Medulla oblongata (tissue), 1 donor: ENCODE measurements around the gene PRMT7.

ENCODE experiments used
- DNase-seq: peaks from one replicate; pipeline ENCODE4 v3.0.0-alpha.2; 2015; ENCODE audit errors: extremely low spot score

Gene PRMT7

DNA sequence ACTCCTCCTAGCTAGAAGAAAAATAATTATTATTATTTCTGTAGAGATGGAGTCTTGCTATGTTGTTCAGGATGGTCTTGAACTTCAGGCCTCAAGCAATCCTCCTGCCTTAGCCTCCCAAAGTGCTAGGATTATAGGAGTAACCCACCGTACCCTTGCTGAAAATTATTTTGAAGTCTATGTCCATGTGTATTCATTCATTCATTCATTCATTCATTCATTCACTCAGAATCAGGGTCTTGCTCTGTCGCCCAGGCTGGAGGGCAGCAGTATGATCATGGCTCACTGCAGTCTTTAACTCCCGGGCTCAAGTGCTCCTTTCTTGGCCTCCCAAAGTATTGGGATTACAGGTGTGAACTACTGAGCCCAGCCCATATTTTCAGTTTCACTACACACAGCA lies 4.2 kb upstream of the PRMT7 start:
- DNase-seq: no peak

DNA sequence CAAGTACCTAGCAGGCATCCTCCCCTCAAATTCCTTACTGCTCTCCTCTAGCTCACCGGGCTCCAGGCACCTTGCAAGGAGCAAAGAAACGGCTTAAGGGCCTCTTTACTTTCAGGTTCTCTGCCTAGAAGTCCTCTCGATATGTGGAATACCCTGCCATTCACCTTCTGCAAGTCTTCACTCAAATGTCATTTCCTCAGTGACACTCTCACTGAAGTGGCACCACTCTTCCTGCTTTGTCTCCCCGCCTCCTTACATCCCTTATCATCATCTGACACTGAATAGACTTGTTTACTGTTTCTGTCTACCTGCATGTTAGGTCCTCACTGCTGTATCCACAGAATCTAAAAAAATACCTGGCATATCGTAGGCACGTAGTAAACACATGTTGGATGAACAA lies 1.0 kb upstream of the PRMT7 start:
- no peak for DNase-seq

DNA sequence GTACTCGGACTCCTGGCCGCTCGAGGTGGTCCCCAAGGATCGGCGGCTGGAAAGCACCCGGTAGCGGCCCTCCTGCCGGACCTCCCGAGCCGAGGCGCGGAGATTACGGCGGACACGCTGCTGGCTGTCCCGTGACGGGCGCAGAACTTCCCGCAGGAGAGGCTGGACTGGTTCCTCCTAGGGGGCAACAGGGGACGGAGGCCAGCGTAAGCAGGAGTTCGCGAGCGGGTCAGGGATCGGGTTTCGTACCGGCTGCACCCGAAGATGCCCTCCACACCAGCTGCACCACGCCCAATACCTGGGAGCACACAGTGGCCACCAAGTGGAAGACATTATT lies 414 bp upstream of the PRMT7 start:
- DNase-seq: no peak

DNA sequence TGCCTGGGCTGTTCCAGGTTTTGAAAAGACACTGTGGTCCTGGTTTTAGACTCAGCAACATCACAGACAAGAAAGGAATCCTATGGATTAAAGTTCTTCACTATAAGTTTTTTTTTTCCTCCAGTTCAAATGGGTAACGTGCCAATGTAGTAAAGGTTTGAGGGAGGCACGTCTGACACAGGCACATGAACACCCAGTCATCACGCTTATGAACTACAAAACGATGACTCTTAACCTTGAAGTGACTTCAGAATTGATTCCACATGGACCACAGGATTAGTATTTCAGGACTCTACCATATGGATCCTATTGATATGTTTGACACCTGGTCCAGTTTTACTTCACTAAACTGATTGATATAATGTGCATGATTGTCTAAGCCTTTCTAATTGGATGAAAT lies 2.3 kb downstream of the PRMT7 start:
- no peak for DNase-seq

DNA sequence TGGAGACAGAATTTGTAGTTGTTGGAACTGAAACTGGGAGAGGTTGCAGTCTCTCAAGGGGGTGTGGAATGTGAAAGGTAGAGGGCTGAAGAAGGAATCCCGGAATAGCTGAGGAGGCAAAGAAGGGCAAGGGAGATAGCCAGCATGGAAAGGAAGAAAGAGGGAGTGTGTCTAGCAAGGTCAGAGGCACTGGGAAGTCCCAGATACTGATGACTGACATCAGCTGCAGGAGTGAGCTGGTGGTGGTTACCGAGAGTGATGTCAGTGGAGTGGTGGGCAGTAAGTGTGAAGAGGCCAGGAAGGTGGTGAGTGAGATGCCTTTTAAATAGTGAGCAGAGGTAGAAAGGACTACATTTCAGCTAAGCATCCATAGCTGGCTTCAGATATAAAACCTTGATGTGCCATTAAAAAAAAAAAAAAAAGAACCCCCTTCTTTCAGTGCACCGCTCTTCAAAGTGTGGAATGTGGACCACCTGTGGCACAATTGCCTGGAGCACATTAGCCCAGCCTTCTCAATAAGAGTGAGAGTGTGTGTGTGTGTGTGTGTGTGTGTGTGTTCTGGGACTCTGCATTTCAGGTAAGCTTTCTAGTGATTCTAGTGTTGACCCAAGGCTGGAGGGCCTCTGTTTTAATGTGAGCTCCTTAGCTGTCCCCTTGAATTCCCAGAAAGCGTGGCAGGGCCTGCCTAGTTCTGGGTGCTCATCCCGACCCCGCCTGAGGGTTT lies 8.5 kb downstream of the PRMT7 start:
- DNase-seq: no peak

DNA sequence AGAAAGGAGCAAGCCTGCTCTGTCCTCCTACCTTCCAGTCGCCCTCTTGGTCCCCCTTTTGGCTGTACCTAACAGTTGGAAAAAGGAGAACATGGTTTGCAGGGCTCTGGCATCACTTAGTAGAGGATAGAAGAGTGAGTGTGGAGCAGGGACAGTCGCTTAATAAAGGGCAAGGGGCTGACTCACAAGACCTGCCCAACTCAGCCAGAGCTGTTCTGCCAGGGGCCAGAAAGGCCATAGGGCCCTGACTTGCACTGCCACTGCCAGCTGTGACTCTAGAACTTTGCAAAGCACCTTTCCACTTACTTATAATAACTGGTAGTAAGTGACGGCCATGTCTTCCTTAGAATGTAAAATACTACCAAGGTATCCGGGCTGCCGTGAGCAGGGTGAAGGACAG lies 13.5 kb downstream of the PRMT7 start:
- no peak for DNase-seq

DNA sequence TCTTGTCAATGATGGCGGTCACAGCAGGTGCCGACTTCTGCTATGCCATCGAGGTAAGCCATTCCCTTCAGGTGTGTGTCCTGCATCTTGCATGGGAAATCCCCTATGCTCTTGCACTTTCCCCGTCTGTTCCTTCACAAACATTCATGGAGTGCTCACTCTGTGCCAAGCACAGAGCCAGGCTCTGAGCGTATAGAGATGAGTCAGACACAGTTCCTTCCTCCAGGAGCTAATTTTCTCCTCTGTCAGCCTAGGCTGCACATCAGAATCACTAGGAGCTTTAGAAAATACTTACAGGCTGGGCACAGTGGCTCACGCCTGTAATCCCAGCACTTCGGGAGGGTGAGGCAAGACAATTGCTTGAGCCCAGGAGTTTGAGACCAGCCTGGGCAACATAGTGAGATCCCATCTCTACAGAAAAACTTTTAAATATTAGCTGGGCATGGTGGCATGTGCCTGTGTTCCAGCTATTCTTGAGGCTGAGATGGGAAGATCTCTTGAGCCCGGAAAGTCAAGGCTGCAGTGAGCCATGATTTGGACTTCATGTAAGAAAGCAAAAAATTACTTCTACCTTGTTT lies 14.1 kb downstream of the PRMT7 start:
- DNase-seq: no peak

DNA sequence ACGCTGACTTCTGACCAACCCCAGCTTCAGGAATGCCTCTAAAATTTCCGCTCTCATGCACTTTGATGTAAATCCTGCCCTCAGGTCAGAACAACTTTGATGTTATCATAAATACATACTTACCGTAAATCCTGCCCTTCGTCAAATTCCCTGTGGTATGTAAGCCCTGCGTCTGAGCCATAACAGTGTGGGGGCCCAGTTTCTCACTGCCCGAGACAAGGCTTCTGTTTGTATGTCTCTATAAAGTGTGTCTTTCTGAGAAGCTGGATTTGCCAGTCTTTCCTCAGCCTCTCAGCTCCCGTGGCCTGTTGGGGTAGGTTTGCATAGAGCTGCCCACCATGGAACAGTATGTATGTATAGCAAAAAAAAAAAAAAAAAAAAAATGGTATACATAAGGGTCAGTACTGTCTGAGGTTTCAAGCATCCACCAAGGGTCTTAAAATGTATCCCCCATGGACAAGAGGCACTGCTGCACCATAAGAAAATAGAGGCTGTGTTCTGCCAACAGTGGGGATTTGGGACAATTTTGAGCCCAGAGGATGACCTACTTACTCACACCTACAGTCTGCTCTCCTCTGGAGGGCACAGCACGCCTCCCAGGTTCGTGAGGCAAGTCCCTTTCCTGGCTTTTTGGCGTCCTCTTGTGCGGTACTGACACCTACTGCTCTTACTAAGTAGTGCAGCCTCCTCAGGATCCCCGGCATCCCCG lies 17.5 kb downstream of the PRMT7 start:
- DNase-seq: peak; percentile 95

DNA sequence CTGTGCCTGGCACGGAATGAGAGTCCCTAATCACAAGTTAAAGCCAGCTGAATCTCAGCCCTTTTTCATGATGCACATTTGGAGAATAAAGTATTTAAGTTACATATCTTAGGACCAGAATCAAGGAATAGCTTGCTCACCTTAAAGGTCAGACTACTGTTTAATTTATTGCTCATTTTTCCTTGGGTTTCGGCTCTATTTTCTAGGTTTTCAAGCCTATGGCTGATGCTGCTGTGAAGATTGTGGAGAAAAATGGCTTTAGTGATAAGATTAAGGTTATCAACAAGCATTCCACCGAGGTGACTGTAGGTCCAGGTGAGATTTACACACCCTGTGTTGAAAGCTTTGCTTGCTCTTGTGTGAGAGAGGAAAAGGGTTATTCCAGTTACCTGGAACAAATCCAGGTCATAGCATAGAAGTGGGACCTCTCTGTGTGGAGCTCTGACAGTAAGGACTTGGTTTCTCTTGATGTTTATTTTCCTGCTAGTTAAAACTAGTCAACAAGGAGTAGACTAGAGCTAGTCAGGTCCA lies 18.1 kb downstream of the PRMT7 start:
- no peak for DNase-seq

DNA sequence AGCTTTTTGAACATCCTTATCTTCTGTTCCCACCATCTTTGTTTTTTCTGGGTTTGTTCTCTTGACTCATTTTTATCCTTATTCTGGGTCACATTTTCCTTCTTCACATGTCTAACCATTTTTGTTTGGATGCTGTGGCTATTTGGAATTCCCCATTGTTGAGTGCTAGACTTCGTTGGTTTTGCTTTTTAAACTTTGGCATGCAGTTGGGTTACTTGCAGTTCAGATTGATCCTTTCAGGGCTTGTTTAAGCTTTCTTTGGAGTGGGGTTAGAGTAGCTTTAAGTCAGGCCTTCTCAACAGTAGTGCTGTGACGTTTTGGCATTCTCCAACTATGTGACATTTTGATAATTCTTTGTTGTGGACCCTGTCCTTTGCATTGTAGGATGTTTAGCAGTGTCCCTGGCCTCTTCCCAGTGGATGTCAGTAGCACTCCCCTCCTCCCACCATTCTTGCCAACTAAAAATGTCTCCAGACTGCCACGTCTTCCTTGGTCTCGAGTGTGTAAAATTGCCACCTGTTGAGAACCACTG lies 21.1 kb downstream of the PRMT7 start:
- no peak for DNase-seq

DNA sequence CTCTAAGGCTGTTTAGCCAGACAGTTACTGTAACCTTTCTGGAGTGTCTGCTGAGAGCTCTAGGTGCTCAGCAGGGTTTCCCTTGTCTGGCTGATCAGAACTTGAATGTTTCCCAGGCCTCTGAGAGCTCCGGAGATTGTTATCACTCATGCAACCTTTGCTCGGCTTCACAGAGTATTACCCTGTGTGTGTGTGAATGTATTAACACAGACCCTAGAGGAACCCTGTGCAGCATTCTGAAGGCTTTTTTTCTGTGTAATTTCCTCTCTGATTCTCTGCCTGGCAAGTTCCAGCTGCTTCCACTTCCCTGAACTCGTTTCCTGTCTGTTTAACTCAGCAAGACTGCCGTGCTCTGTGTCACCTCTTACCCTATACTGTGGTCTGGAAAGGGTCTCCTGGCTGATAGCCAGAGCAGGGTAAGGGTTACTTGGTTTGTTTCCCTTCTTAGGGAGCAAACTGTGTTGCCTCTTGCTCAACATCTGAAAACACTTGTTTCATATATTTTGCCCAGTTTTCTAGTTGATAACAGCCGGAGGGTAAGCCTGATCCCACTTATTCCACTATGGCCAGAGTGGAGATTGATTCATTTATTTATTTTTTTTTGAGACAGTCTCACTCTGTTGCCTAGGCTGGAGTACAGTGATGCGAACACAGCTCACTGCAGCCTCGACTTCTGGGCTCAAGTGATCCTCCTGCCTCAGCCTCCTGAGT lies 21.7 kb downstream of the PRMT7 start:
- peak; percentile 84 for DNase-seq

DNA sequence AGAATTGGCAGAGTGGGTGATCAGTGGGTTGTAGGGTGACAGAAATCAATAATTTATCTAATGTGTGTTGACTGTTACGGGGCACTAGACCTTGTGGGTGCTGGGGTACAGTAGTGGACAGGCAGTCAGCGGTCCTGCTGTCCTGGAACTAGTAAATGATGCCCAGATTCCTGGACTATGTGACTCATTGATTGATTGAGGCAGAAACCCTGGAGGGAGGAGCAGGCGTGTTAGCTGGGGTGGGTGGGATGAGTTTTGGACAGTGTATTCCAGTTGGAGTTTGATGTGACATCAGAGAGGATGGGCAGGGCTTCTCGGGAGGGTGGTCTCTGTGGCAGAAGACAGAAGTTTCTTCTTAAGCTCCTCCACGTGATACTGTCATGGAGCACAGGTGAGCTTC lies 24.4 kb downstream of the PRMT7 start:
- DNase-seq: no peak

DNA sequence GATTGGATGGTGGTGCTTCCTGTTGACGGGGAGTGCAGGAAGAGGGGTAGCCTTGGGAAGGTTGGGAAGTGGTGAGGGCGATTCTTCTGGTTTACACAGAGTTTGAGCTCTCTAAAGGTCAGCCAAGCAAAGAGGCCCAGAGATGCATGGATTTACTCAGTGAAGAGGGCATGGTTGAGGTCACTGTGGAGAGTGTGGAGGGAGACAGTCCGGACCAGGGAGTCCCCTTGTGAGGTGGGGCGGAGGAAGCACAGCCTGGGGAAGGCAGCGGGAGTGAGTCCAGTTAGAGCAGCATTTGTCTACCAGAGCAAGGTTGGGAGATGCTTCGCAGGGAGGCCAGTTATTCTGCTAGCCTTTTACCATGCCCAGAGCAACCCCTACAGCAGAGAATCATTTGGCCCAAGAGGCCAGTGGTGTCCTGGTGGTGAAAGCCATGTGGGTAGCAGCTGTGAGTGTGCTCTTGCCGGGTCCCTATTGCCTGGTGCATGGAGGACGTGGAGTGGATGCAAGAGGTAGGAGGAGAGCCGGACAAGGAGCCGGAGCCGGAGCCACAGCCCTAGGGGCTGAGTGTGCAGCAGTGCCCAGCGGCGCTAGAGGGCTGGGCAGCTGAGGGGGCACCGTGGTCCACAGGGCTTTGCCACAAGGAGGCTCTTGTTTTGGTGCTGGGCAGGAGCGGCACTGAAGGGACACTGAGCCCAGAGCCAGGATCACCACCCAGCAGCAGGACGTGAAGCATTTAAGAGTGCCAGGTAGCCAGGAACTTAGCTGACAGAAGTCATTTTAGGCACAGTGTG lies 27.7 kb downstream of the PRMT7 start:
- DNase-seq: no peak

DNA sequence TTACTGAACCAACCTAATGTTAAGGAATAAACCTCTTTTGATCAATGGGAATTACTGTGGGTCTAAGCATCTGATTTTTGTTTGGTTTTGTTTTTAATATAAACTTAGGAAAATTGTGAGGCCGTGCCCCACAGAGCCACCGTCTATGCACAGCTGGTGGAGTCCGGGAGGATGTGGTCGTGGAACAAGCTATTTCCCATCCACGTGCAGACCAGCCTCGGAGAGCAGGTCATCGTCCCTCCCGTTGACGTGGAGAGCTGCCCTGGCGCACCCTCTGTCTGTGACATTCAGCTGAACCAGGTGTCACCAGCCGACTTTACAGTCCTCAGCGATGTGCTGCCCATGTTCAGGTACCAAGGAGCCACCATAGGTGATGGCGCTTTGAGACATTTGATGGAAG lies 28.4 kb downstream of the PRMT7 start:
- DNase-seq: no peak

DNA sequence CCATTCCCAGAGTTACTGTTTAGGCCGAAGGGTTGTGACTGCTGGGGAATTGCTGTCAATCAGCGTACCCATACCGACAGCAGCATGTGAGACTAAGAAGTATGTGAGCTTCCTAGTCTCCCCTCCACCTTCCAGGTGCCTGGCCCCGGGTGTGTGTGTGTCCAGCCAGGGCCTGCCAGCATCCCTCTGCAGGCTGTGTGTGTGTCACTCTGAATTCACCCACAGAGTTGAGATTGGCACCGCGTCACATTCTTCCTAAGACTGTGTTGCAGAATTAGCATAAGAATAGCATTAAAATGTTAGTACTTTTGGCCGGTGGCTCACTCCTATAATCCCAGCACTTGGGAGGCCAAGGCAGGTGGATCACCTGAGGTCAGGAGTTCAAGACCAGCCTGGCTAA lies 31.8 kb downstream of the PRMT7 start:
- DNase-seq: no peak

DNA sequence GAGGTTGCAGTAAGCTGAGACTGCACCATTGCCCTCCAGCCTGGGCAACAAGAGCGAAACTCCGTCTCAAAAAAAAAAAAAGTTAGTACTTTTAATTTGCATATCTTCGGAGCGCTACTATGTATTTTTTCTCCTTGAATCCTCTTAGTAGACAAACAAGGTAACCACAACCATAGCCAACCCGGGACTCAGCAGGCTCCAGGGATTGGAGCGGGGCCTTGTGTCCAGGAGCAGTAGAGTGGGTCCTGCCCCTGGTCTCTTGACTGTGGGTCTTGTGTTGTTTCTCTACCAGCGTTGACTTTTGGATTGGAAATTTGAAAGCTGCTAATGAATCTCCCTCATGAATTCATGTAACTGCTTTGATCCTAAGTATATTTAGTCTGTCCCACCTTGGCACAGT lies 32.3 kb downstream of the PRMT7 start:
- no peak for DNase-seq

DNA sequence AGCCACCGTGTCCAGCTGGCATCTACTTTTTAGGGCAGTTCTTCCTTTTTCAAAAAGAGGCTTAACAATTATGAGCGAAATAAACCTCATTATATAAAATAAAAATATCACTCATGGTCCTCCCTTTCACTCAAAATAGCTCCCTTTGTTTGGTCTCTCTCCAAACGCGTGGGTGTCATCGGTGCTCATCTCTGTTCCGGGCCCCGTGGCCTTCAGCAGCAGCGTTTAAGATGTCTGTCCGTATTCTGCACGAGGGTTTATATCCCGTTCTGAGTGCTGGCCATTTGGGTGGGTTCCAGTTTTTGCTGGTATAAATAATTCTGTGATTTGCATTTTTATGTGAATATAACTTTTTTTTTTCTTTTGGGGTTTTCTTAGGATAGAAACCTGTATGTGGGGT lies 33.4 kb downstream of the PRMT7 start:
- DNase-seq: no peak

DNA sequence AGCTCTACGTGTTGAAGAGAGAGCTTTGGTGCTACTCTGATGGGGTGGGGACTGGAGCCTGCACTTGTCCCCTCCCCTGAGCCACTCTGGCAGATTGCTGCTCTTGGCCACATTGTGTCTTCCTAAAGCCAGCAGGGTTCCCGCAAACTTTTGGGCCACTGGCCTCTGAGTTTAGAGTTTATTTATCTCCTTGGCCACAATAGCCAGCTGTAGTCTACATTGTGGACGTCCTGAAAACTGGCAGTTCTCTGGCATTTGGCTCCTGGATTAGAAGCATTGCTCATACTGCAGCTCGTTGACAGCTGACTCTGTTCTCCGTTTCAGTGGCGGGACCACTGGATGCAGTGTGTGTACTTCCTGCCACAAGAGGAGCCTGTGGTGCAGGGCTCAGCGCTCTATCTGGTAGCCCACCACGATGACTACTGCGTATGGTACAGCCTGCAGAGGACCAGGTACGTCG lies 34.6 kb downstream of the PRMT7 start:
- DNase-seq: no peak

DNA sequence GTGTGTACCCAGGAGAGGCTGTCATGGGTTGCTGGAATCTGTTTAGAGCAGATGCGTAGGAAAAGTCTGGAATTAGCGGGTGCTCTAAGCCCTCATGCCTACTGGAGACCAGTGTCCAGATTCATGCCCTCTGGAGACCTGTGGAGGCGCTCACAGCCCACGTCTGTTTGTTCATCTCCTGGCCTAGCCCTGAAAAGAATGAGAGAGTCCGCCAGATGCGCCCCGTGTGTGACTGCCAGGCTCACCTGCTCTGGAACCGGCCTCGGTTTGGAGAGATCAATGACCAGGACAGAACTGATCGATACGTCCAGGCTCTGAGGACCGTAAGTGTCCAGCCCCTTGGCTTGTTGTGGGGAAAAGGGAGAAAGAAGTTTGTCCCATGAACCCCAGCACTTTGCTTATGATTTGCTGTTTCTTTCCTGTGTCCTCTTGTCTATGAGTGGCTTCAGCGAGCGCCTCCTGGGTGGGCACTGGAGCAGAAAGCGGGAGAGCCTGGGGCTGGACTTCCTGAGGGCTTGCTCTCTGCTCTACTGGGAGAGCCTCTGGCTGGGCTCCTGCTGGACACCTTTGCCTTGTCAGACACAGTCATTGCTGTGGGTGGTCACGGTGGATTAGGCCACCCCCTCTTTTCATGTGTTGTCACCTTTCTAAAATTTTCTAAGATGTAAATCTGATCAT lies 35.3 kb downstream of the PRMT7 start:
- DNase-seq: no peak

DNA sequence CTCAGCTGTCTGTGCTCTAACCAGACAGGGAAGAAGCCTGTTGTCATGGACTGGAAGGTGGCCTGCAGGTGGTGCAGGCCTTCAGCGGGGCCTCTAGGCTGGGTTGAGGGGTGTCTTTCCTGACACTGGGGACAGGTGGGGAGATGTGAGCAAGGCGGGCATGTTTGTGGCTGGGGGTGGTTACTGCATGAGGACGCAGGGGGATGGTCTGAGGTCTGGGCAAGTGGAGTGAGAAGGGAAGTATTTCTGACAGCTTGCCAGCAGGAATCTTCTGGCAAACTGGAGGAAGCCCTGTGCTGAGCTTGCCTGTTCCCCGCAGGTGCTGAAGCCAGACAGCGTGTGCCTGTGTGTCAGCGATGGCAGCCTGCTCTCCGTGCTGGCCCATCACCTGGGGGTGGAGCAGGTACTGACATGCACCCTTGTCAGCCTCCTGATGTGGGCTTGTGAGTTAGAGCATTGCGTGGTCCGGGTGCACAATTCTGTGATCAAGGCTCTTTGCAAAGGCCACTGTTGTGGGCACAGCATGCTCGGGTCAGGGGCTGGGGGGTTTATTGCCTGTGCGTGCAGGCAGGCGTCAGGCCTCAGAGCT lies 36.2 kb downstream of the PRMT7 start:
- DNase-seq: no peak
